ENCODE data around the gene TNFRSF18. TPM values are rescaled to one million over a fixed set of nuclear protein-coding genes. Genes with fewer than 3 reads are reported as not detected.

TNFRSF18 gene
- total RNA-seq, 2 donors from 2014 or later = 3.1 to 3.5 TPM

- no peak for DNase-seq (ENCODE audit: low spot score)
- Histone ChIP-seq H3K9me3 (no peaks in the 10 kb centered on the region), H3K36me3 (no peaks in the 10 kb centered on the region), H3K27ac (no peak overlapping the region), H3K27me3 (replicated peaks; ENCODE audit: insufficient read depth) (no peaks in the 10 kb centered on the region), H3K4me1 (replicated peaks) (peaks cover 2% of the 10 kb centered on the region), H3K4me3 (no peak overlapping the region)
- TF ChIP-seq CTCF (IDR thresholded peaks at IDR 0.05) = no peak
- no peak for TF ChIP-seq POLR2A (IDR thresholded peaks at IDR 0.05)
- no peak for TF ChIP-seq POLR2AphosphoS5 (IDR thresholded peaks at IDR 0.05)
- WGBS = 86% methylated on average over 28 of the region's 33 CpGs
- intact Hi-C loops (cut with DNase I) = no loop called here
Measured at GRCh38 chr1:1171546-1172340, 34.6 kb downstream of the TNFRSF18 start.

GRCh38 chr1:1171161-1171545, 35.2 kb downstream of the TNFRSF18 start:
- peaks cover 8% of the 10 kb centered on the region for H3K4me1 ChIP-seq (replicated peaks)
- intact Hi-C loops (cut with DNase I) = no loop called here
- TF ChIP-seq POLR2AphosphoS5 (IDR thresholded peaks at IDR 0.05) (no peak), CTCF (IDR thresholded peaks at IDR 0.05) (no peak), POLR2A (IDR thresholded peaks at IDR 0.05) (no peak)
- 74% methylated on average over 8 of the region's 12 CpGs for WGBS
- no peaks in the 10 kb centered on the region for H3K27me3 ChIP-seq (replicated peaks; ENCODE audit: insufficient read depth)
- no peak overlapping the region for H3K4me3 ChIP-seq
- no peaks in the 10 kb centered on the region for H3K9me3 ChIP-seq
- H3K27ac ChIP-seq = no peak overlapping the region
- H3K36me3 ChIP-seq = no peaks in the 10 kb centered on the region
- DNase-seq (ENCODE audit: low spot score) = no peak

- intact Hi-C loops (cut with DNase I) = no loop called here
- Histone ChIP-seq H3K36me3 (no peaks in the 10 kb centered on the region), H3K4me1 (replicated peaks) (peaks cover 10% of the 10 kb centered on the region), H3K27ac (no peak overlapping the region), H3K4me3 (no peak overlapping the region), H3K9me3 (no peaks in the 10 kb centered on the region), H3K27me3 (replicated peaks; ENCODE audit: insufficient read depth) (no peaks in the 10 kb centered on the region)
- no peak for TF ChIP-seq CTCF (IDR thresholded peaks at IDR 0.05)
- no peak for TF ChIP-seq POLR2A (IDR thresholded peaks at IDR 0.05)
- TF ChIP-seq POLR2AphosphoS5 (IDR thresholded peaks at IDR 0.05) = no peak
- DNase-seq (ENCODE audit: low spot score) = no peak
- 66% methylated on average over 26 of the region's 26 CpGs for WGBS
Measured at GRCh38 chr1:1170215-1171091, 35.9 kb downstream of the TNFRSF18 start.

GRCh38 chr1:1169429-1170214, 36.8 kb downstream of the TNFRSF18 start:
- Histone ChIP-seq H3K4me3 (no peak overlapping the region), H3K4me1 (replicated peaks) (peaks cover 10% of the 10 kb centered on the region), H3K9me3 (no peaks in the 10 kb centered on the region), H3K36me3 (no peaks in the 10 kb centered on the region), H3K27ac (no peak overlapping the region), H3K27me3 (replicated peaks; ENCODE audit: insufficient read depth) (no peaks in the 10 kb centered on the region)
- WGBS = 79% methylated on average over 31 of the region's 32 CpGs
- TF ChIP-seq CTCF (IDR thresholded peaks at IDR 0.05) = no peak
- TF ChIP-seq POLR2AphosphoS5 (IDR thresholded peaks at IDR 0.05) = no peak
- no peak for TF ChIP-seq POLR2A (IDR thresholded peaks at IDR 0.05)
- intact Hi-C loops (cut with DNase I) = no loop called here
- no peak for DNase-seq (ENCODE audit: low spot score)

Data from prostate gland (tissue), 2 donors.